ENCODE data around the gene CD99.
"Not testable (repeated sequence)": the region's sequence is repeated elsewhere in the genome, so short reads cannot be mapped to it uniquely, and the experiment has no call there.

The CD99 gene

GRCh38 chrX:2690856-2691542, at the start of gene CD99:
CD99 (plus strand) TSS chrX:2691295; CDS start chrX:2691361, 66 bp downstream.
- no peak for DNase-seq

GRCh38 chrX:2642146-2642545, 48.9 kb upstream of the CD99 start:
- DNase-seq = no peak

- DNase-seq = no peak
Observed at GRCh38 chrX:2642791-2643190, 48.3 kb upstream of the CD99 start.

- DNase-seq = no peak
Observed at GRCh38 chrX:2643880-2644279, 47.2 kb upstream of the CD99 start.

GRCh38 chrX:2645563-2645962, 45.5 kb upstream of the CD99 start:
- no peak for DNase-seq

GRCh38 chrX:2647627-2648026, 43.5 kb upstream of the CD99 start:
- no peak for DNase-seq

- no peak for DNase-seq
Observed at GRCh38 chrX:2650037-2650436, 41.1 kb upstream of the CD99 start.

- DNase-seq = no peak
Observed at GRCh38 chrX:2650865-2651264, 40.2 kb upstream of the CD99 start.

- no peak for DNase-seq
Observed at GRCh38 chrX:2652106-2652505, 39.0 kb upstream of the CD99 start.

GRCh38 chrX:2654436-2655340, 36.4 kb upstream of the CD99 start:
- no peak for DNase-seq

GRCh38 chrX:2656257-2656836, 34.7 kb upstream of the CD99 start:
- no peak for DNase-seq

GRCh38 chrX:2657532-2658113, 33.5 kb upstream of the CD99 start:
- no peak for DNase-seq

- DNase-seq = no peak
Observed at GRCh38 chrX:2658585-2659292, 32.4 kb upstream of the CD99 start.

GRCh38 chrX:2662586-2662985, 28.5 kb upstream of the CD99 start:
- DNase-seq = no peak

- DNase-seq = no peak
Observed at GRCh38 chrX:2664502-2664901, 26.6 kb upstream of the CD99 start.

GRCh38 chrX:2665387-2666304, 25.4 kb upstream of the CD99 start:
- no peak for DNase-seq

GRCh38 chrX:2666491-2666890, 24.6 kb upstream of the CD99 start:
- DNase-seq = no peak

GRCh38 chrX:2670978-2671377, 20.1 kb upstream of the CD99 start:
- DNase-seq = no peak

- DNase-seq = no peak
Observed at GRCh38 chrX:2672084-2672483, 19.0 kb upstream of the CD99 start.

GRCh38 chrX:2673611-2674010, 17.5 kb upstream of the CD99 start:
- no peak for DNase-seq

- DNase-seq = not testable (repeated sequence)
Observed at GRCh38 chrX:2675657-2676200, 15.4 kb upstream of the CD99 start.
